NCI-H2227 (cell line): ENCODE measurements around the gene CAPZA3.
"Not testable (repeated sequence)": the region's sequence is repeated elsewhere in the genome, so short reads cannot be mapped to it uniquely, and the experiment has no call there.

Experiments
- DNase-seq: peaks from one replicate; lab custom pipeline; 2025; ENCODE audit not compliant: unreplicated experiment; lab: John Stamatoyannopoulos, UW

Gene CAPZA3

GRCh38 chr12:18753481-18754123 lies 15.7 kb downstream of the CAPZA3 start:
- DNase-seq: peak; percentile 0

GRCh38 chr12:18754124-18754707 lies 16.3 kb downstream of the CAPZA3 start:
- DNase-seq: no peak

GRCh38 chr12:18755341-18755740 lies 17.4 kb downstream of the CAPZA3 start:
- DNase-seq: no peak

GRCh38 chr12:18766479-18766878 lies 28.6 kb downstream of the CAPZA3 start:
- not testable (repeated sequence) for DNase-seq

- DNase-seq: no peak
These were observed 44.9 kb downstream of the CAPZA3 start for GRCh38 chr12:18782827-18783226.

GRCh38 chr12:18785465-18785864 lies 47.5 kb downstream of the CAPZA3 start:
- DNase-seq: not testable (repeated sequence)
